Measurements from ENCODE around the gene PDZD7.
"Not testable (repeated sequence)": the region's sequence is repeated elsewhere in the genome, so short reads cannot be mapped to it uniquely, and the experiment has no call there.

PDZD7 gene

DNA sequence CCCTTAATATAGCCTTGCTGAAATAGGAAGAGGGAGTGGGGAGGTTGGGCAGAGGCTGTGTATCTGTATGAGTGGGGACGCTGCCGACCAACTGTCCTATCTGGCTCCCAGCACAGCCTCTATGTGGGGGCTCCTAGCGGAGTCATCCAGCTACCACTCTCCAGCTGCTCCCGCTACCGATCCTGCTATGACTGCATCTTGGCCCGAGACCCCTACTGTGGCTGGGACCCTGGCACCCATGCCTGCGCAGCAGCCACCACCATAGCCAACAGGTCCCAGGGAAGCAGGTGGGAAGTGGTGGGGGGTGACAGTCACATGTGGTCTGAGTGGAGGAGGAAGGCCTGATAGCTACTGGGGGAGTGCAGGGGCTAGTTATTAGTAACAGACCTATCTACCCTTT, 50.2 kb downstream of the PDZD7 start:
- DNase-seq: no peak

DNA sequence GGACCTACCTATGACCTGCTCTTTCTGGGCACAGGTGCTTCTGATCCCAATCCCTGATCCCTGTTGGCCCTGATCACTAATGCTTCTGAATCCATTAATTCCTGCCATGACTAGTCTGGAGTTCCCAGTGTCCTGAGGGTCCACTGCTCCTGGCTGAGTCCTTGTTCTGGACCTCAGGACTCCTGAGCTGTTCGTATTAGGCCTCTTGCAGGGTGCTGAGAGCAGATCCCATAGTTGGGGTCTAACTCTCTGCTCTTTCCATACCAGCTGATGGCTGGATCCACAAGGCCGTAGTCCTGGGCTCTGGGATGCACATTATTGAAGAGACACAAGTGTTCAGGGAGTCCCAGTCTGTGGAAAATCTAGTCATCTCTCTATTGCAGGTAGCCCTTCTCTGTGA, 50.6 kb downstream of the PDZD7 start:
- DNase-seq: no peak

DNA sequence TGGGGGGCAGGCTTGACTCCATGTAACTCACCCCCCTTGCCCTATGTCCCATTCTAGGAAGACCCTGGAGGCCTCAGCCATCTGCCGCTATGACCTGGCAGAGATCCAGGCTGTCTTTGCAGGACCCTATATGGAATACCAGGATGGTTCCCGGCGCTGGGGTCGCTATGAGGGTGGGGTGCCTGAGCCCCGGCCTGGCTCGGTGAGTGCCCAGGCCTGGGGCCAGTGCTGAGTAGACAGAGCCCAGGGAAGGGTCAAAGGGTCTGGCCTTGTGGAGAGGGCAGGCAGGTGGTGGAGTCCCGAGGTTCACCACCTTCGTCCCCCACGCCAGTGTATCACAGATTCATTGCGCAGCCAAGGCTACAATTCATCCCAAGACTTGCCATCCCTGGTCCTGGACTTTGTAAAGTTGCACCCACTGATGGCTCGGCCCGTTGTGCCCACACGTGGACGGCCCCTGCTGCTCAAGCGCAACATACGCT, 51.1 kb downstream of the PDZD7 start:
- DNase-seq: no peak

DNA sequence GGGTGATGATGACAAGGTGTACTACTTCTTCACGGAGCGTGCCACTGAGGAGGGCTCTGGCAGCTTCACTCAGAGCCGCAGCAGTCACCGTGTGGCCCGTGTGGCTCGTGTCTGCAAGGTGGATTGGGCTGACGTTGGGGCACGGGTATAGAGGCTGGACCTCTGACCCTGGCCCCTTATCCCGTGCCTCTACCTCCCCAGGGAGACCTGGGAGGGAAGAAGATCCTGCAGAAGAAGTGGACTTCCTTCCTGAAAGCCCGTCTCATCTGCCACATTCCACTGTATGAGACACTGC, 52.1 kb downstream of the PDZD7 start:
- no peak for DNase-seq

DNA sequence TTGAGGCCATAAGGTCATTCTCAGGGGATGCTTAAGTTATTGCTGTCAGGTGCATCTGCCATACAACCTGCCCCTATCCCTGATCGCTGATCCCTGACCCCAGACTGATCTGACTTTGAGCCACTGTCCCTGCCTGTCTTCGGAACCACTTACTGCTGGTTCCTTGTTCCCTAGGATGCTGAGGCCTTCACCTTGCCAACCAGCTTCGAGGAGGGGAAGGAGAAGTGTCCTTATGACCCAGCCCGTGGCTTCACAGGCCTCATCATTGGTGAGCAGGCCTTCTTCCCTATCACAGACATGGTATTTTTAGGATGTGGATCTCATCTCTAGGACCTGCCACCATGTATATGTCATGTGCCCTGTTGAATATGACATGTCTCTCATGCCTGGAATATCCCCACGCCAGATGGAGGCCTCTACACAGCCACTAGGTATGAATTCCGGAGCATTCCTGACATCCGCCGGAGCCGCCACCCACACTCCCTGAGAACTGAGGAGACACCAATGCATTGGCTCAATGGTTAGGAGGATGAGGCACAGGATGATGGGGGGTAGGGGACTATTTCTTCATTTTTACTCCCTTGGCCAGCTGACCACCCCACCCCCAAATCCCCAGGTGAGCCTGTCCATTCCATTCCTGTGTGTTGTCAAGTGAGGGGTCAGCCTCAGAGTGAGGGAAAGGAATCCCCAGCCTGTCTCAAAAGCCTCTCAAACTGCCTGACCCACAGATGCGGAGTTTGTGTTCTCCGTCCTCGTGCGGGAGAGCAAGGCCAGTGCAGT, 52.6 kb downstream of the PDZD7 start:
- no peak for DNase-seq

DNA sequence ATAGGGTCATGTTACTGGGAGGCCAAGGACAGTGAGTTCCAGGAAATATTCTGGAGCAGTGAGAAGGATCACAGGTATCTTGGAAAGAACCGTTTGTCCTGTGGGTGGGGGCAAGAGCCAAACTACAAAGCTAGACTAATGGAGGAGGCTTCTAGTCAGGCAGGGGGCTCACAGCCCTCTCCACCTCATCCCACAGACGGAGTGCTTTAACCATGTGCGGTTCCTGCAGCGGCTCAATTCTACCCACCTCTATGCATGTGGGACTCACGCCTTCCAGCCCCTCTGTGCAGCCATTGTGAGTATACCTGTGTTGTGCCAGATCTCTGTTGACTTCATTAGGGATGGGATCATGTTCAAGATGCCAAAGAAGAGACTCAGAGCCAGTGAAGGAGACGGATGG, 53.5 kb downstream of the PDZD7 start:
- no peak for DNase-seq

DNA sequence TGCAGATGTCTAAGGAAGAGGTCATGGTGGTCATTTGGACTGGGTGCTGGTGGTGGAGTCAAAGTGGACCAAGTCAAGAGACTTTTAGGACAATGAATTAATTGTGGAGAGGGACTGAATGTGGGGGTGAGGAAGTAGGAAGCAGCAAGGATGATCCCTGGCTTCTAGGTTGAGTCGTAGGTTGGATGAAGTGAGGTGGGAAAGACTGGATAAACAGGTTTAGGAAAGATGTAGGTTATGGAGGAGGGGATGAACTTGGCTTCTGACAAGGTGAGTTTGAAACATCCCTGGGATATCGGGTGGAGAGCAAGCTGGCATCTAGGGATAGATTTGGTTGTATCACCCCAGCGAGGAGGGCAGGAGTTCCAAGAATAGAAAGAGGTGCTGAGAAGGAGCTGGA, 54.0 kb downstream of the PDZD7 start:
- DNase-seq: no peak

DNA sequence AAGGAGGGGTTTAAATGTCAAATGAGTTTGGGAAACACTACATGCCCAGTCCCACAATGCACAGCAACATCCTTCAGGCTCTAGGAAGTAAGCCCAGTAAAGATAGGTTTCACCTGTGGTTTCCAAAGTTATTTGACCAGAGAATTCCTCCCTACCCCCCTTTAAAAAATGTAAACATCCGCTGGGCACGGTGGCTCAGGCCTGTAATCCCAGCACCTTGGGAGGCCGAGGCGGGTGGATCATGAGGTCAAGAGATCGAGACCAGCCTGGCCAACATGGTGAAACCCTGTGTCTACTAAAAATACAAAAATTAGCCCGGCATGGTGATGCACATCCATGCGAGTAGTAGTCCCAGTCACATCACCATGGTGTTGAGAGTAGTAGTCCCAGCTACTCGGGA, 55.5 kb downstream of the PDZD7 start:
- not testable (repeated sequence) for DNase-seq

DNA sequence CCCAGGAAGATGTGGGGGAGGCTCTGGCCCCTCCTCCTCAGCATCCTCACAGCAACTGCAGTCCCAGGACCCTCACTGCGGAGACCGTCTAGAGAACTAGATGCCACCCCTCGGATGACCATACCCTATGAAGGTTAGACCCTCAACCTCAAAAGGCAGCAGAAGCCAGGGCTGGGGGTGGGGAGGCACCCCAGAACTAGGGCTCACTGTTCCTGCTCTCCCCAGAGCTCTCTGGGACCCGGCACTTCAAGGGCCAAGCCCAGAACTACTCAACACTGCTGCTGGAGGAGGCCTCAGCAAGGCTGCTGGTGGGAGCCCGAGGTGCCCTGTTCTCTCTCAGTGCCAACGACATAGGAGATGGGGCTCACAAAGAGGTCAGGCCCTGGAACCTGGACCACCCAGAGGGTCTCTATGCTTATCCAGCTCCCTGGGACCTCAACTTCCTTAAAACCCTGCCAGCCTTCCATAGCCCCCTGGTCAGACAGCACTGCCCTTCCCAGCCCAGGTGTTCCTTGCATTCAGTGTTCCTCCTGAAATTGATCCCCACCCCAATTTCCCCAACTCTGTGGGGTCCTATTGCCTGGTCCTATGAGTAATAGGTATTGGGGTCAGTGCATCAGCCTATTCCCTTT, 57.9 kb downstream of the PDZD7 start:
- DNase-seq: no peak

DNA sequence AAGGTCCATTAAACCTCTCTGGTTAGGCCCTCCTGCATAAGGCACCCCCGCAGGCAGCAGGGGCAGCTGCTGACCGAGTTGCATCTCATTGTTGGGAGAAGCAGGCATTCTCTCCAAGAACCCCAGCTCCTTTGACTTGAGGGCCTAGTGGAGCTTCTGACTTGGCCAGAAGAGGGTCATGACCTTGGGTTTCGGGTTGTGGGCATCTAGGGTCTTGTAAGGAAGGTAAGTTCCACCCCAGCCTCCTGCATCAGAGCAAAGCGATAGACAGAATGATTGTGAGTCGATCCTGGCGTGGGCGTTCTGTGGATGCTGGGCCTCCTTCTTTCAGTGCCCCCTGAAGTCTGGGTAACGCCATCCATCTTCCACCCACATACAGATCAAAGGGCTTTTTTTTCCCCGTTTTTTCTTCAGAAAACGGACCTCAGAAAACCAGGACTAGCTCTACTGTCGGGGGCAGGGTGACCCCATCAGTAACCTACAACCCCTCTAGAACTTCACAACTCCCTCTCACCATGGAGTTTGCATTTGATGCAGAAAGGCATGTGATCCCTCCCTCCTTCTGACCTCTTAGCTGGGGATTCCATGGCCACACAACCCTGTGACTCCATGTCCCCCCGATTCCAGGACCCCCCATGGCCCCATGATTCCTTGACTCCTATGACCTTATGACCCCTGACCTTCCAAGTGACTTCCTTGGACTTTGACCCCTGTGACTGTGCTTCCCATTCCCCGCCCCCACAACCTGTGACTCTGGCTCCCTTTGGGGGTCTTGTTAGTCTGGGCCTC, 58.6 kb downstream of the PDZD7 start:
- DNase-seq: no peak

DNA sequence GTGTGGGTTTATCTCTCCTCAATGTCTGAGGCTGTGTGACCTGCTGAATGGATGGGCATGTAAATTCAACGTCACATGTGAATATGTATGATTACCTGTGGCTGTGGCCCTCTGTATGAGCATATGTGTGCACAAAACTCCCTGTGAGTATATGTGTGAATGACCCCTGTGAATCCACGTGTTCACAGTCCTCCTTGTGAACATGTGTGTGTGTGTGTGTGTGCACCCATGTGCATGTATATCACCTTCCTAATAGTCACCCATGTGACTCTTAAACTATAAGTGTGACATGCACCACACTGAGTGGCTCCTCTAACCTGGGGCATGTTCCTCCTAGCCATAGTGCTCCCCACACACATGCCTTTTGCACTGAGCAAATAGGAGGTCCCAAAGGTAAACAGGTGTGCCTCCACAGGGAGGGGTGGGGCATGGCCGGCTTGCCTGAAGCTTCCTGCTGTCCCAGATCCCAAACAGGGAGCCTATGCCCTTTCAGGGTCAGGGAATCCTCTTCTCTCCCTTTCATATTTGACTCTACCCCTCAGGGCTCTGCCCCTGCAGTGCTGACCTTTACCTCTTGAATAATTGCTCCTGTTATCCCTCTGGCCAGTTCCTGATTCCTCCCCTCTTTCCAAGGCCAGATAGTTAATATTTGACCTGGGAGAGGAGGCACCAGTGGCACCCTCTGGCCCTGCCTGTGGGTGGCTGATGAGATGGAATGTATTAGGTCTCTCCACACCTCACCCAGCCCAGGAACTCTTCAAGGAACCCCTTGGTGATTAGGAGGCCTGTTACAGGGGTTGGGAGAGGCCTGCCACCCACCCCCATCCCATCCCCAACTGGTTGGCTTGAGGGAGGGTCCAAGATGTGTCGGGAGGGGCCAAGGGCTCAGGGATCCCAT, 59.8 kb downstream of the PDZD7 start:
- DNase-seq: no peak

DNA sequence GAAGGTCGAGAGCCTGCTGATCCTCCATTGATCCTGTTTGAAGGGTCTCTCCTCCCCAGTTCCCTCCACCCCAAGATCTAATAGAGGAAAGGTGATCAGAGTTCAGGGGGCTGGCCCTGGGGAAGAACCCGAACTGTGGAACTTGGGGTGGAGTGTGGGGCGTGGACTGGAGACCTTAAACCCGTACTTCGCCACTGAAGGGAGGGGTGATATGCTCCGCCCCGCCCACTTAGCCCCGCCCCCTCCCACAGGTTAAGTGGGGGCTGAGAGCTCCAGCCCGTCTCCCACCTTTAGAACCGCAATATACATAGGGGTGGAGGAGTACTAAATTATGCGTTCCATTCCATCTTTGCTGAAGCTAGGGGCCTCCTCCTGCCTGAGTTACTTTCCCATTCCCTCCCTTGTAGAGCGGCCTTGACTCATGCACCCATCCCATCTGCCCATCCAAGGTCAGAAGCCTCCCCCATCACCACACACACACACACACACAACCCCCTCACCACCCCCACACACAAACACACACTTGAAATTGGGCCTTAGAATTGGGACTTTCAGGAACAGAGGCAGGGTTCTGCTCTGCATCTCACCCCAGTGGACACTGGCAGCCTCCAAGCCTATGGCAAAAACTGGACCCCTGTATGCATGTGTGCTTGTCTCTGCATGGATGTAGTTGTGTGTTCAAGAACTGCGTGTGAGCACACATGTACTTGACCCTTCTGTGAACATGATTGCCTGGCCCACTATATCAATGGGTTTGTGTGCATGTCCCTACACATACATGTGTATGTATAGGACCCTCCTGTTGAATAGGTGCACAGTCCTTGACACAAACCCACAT, 60.6 kb downstream of the PDZD7 start:
- no peak for DNase-seq

DNA sequence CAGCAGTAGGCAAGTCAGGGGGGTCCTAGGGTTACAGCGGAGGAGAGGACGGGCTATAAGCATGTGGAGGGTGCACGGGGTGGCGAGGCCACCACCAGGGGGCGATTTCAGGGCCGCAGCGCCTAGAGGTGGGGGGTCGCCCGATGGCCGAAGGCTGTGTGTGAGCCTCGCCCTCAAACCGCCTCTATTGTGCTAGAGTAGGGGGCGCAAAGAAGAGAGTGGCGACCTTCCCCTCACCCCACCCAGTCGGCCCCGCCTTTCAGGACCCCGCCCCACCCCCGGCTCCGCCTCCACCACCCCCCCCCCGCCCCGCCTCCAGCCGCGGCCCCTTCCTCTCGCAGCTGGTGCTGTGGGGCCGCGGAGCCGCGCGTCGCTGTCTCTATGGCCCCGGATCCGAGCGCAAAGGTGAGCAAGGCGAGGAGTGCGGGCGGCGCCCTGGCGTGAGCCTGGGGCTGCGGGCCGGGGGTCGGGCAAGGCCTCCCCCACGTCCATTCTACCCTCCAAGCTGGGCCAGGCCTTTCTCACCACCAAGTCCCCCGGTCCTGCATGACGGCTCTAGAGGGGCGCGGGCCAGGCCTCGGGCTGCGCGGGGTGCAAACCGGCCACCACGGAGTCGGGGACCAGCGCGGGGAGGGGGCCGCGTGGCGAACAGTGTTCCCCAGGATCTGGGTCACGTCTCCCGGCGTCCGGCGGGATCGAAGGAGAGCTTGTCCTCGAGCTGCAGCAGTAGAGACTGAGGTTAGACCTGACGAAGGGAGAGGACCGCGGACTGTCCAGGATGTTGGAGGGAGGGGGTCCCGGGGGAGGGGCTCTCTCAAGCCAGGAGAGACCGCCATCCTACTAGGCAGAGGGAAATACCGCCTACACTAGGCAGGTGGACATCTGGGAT, 61.5 kb downstream of the PDZD7 start, which contains the start of gene SEMA4G:
SEMA4G (plus strand) TSS at position 318 of the 889 bp plus-strand sequence. CDS start 3,409 bp downstream, outside the sequence.
- peak; percentile 11 for DNase-seq

DNA sequence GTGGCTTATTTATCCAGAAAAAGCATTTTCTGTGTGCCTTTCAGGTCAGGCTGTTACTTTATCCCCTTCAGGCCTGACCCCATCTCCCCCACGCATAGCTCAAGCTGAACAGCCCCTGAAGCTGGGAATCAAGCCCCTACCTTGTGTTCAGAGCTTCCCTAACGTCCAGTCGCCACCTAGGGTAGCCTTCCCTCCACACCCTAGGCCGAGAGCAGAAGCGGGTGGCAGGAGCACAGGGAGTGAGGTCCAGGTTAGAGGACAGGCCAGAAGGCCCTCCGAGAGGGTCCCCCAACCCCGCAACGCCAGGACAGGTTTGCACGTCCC, 62.1 kb downstream of the PDZD7 start:
- no peak for DNase-seq

DNA sequence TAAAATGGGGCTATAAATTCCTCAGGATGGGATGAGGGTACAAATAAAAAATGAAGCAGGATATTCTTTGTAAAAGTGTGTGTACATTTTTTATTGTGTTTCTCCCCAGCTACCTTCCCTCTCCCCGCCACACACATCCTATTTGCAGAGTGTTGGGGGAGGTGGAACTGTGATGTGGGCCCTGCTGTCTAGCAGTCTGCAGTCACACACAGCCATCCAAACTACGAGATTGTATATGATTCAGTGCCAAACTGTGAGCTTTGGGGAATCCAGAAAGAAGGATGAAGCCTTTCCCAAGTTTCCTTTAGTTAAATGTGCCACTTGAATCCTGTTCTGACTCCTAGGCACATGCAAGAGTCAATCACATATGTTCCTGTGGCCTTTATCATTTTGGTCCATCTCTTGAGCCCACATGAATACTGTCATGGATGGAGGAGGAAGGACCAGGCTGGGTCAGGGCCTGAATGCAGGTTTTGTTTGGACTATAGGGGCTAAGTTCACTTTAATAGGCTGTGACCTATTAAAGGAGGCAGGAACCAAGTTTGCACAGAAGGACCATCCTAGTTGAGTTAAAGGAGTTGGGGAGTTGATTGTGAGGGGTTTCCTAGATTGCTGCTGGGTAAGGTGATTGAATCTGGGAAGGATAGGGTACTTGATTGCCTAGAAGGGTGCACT, 62.7 kb downstream of the PDZD7 start:
- DNase-seq: no peak

DNA sequence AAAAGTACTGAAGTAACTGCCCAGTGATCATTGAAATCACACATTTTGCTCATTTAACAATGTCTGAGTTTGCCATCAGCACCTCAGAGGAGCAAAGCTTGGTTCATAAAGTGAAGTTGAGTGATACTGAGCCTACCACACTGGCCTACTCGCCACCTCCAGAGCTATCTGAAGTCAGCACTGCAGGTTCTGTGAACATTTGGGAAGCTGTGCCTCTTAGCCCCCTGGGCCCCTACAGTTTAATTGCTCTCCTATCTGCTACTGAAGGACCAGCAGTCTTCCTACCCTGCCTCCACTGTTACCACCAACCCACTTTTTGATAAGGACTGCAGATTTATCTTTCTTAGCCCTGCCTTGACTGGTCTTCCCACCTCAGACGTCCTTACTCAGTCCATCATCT, 63.6 kb downstream of the PDZD7 start:
- no peak for DNase-seq

DNA sequence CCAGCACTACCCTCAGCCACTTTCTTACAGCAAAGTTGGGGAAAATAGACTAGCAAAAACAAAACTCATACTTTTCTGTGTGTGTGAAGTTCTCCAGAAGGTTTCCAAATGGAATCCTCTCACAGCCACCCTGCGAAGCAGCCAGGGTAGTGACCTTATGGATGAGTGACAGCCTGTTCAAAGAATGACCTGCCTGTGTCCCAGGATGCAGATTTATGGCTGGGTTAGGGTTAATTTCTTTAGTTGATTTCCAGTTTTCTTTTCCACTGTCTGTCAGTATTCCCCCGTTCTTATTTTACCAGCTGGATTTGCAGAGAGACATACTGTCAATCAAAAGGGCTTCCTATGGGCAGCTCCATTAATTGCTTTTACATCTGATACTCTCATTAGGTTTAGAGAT, 64.0 kb downstream of the PDZD7 start:
- no peak for DNase-seq

DNA sequence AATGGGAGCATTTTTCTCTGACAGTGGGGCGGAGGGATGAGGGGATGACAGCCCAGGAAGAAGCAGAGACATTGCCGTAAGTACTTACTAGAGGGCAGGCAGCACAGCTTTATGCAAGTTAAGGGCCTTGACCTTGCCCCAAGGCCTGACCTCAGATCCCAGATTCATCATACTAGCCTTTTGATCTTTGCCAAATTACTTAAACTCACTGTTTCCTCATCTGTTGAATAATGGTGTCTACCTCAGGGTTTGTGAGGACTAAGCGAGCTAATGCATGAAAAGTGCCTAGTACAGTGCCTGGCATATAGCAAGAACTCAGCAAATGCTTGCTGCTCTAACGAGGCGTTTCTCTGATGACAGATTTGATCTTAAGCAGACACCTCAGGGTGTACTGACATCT, 65.1 kb downstream of the PDZD7 start:
- DNase-seq: no peak

DNA sequence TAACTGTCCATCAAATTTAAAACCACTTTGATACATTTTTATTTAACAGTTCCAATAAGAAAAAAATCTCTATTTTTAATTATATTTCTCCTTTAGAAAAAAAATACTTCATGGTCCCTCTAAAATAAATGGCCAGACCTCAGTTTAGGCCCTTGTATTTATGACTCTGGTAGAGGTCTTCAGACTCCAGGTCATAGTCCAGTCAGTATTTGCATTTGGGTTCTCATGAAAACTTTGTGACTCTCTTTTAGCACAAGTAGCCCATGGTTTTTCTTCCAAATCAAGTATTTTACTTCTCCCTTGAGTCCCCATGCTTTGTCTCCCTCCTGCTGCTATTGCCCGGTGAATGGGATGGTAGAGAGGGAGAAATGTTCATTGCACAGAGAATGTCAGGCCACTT, 67.1 kb downstream of the PDZD7 start:
- no peak for DNase-seq

DNA sequence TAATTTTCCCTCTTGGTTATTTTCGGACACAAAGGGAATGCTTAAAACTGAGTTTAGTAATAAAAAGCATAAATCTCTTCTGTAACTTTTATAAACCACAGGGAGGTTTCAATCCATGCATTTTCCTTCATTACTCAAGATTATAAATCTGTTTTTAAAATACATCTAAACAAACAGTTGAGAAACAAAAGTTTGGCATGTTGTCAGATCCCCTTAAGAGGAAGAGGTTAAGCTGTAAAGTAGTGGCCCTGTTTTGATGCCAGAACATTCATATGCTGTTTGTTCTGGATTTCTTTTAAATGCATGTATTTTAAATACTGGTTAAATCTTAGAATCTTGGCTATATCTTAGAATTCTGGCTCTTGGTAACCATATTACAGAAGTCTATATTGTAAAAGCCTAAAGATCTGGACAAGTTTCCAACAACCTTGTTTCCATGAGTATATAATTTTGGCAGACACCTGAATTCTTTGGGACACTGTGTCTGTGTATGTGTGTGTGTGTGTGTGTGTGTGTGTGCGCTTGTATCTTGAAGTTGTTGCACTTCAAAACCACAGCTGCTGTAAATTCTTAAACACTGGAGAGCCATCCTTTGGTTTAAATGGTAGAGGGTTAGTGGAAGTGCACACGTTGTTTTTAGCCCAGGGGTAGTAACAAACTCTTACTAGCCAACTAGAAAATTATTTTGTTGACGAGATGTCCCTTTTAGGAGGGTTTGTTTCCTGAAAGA, 68.4 kb downstream of the PDZD7 start:
- DNase-seq: no peak
